GM20431 (cell line): ENCODE data around the gene CEP350.
"Not testable (repeated sequence)": the region's sequence is repeated elsewhere in the genome, so short reads cannot be mapped to it uniquely, and the experiment has no call there.

Source experiments
- in situ Hi-C: fragments of 300-500 bp; cut with MseI, MboI; formaldehyde crosslinking; loops from one replicate; pipeline ENCODE4 v1.15.0; 2020; ENCODE audit warnings: low sequenced_read_pairs; ENCODE audit not compliant: unreplicated experiment

Gene CEP350

GRCh38 chr1:179937668-179938254 lies 16.8 kb upstream of the CEP350 start:
- in situ Hi-C loops = no loop called here

- in situ Hi-C loops = no loop called here
These were observed 15.9 kb upstream of the CEP350 start for GRCh38 chr1:179938752-179939151.

GRCh38 chr1:179939941-179940340 lies 14.7 kb upstream of the CEP350 start:
- in situ Hi-C loops = no loop called here

- in situ Hi-C loops = no loop called here
These were observed 13.2 kb upstream of the CEP350 start for GRCh38 chr1:179941454-179941853.

- in situ Hi-C loops = no loop called here
These were observed 4.0 kb upstream of the CEP350 start for GRCh38 chr1:179950651-179951050.

- in situ Hi-C loops = no loop called here
These were observed 3.0 kb upstream of the CEP350 start for GRCh38 chr1:179951383-179952144.

GRCh38 chr1:179952186-179952585 lies 2.4 kb upstream of the CEP350 start:
- in situ Hi-C loops = no loop called here

- in situ Hi-C loops = no loop called here
These were observed 577 bp upstream of the CEP350 start for GRCh38 chr1:179953974-179954492.

GRCh38 chr1:179955287-179955680 lies 674 bp downstream of the CEP350 start:
- in situ Hi-C loops = no loop called here

- in situ Hi-C loops = no loop called here
These were observed 1.1 kb downstream of the CEP350 start for GRCh38 chr1:179955731-179956130.

- in situ Hi-C loops = no loop called here
These were observed 3.7 kb downstream of the CEP350 start for GRCh38 chr1:179958359-179958758.

- in situ Hi-C loops = not testable (repeated sequence)
These were observed 7.6 kb downstream of the CEP350 start for GRCh38 chr1:179962168-179962567.

GRCh38 chr1:179966551-179966950 lies 11.9 kb downstream of the CEP350 start:
- in situ Hi-C loops = no loop called here

- in situ Hi-C loops = no loop called here
These were observed 13.8 kb downstream of the CEP350 start for GRCh38 chr1:179968284-179968993.

- in situ Hi-C loops = no loop called here
These were observed 14.6 kb downstream of the CEP350 start for GRCh38 chr1:179968994-179969919.

GRCh38 chr1:179969962-179970361 lies 15.4 kb downstream of the CEP350 start:
- in situ Hi-C loops = no loop called here

- in situ Hi-C loops = no loop called here
These were observed 17.2 kb downstream of the CEP350 start for GRCh38 chr1:179971563-179972496.

- in situ Hi-C loops = no loop called here
These were observed 18.8 kb downstream of the CEP350 start for GRCh38 chr1:179973198-179974110.
